GM21526 (cell line): ENCODE data around the gene SYN1.
A peak's percentile ranks its signal among the peaks of the same experiment; 100 is the strongest.

Source experiments
- ATAC-seq: cut with Tn5 transposase; IDR thresholded peaks from one replicate; pipeline ENCODE4 v1.9.1; 2021; ENCODE audit warnings: moderate library complexity; ENCODE audit not compliant: unreplicated experiment, low FRiP score

Gene SYN1

GRCh38 chrX:47540754-47541538 is 78.7 kb downstream of the SYN1 start:
- ATAC-seq: no peak

GRCh38 chrX:47539860-47540259 is 79.8 kb downstream of the SYN1 start:
- no peak for ATAC-seq

- ATAC-seq: no peak
These were observed 89.6 kb downstream of the SYN1 start for GRCh38 chrX:47530049-47530448.

DNA sequence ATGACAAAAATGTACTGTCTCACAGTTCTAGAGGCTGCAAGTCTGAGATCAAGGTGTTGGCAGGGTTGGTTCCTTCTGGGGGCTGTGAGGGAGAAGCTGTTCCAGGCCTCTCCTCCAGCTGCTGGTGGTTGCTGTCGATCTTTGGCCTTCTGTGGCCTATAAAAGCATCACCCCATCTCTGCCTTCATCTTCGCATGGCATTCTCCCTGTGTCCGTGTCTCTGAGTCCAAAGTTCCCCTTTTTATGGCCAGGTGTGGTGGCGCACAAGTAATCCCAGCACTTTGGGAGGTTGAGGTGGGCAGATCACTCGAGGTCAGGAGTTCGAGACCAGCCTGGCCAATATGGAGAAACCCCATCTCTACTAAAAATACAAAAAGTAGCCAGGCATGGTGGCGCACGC is 90.1 kb downstream of the SYN1 start:
- no peak for ATAC-seq

GRCh38 chrX:47523713-47524166 is 95.9 kb downstream of the SYN1 start:
- peak; percentile 21 for ATAC-seq

- peak; percentile 71 for ATAC-seq
These were observed 96.4 kb downstream of the SYN1 start for GRCh38 chrX:47523297-47523696.
